CD14-positive monocyte (primary cell): ENCODE results near the gene SLC24A4. TPM values are rescaled to one million over a fixed set of nuclear protein-coding genes. Genes with fewer than 3 reads are reported as not detected.

Experiments
- DNase-seq, 3 donors: peaks; one replicate each; pipeline ENCODE4 v3.0.0-alpha.2; 2011 to 2022
- H2AFZ ChIP-seq: 2 replicates; pipeline ENCODE4 v1.6.0; 2012; ENCODE audit warnings: mild to moderate bottlenecking, low read depth, low read length, inconsistent platforms; ENCODE audit not compliant: insufficient read depth, poor library complexity, severe bottlenecking
- H3K27ac ChIP-seq, 2 donors: 1 replicate in 1 of 2; 2 replicates in 1 of 2; pipeline ENCODE4 v1.5.1; 2012 to 2013; ENCODE audit warnings: low read length in 2 of 2, control low read depth in 1 of 2, inconsistent platforms in 1 of 2, low read depth in 1 of 2, mild to moderate bottlenecking in 1 of 2
- H3K27me3 ChIP-seq, 2 donors: one replicate each; pipeline versions ENCODE4 v1.6.0 to v1.6.1; 2011 to 2013; ENCODE audit warnings: low read length in 2 of 2; ENCODE audit not compliant: control insufficient read depth in 2 of 2, insufficient read depth in 2 of 2
- H3K36me3 ChIP-seq, 2 donors: replicated peaks in 1 of 2; 1 replicate in 1 of 2; 2 replicates in 1 of 2; pipeline versions ENCODE4 v1.5.1 to v1.6.1; 2012 to 2013; ENCODE audit warnings: low read length in 2 of 2, control low read depth in 1 of 2, inconsistent platforms in 1 of 2, mild to moderate bottlenecking in 1 of 2; ENCODE audit not compliant: insufficient read depth in 2 of 2, control insufficient read depth in 1 of 2
- H3K4me1 ChIP-seq, 2 donors: 1 replicate in 1 of 2; 2 replicates in 1 of 2; pipeline versions ENCODE4 v1.5.1 to v1.6.1; 2012 to 2013; ENCODE audit warnings: low read length in 2 of 2, control low read depth in 1 of 2, inconsistent platforms in 1 of 2, mild to moderate bottlenecking in 1 of 2, moderate library complexity in 1 of 2; ENCODE audit not compliant: insufficient read depth in 2 of 2, control insufficient read depth in 1 of 2
- H3K4me2 ChIP-seq: replicated peaks from 2 replicates; pipeline ENCODE3; 2012; ENCODE audit warnings: low read length, moderate library complexity, mild to moderate bottlenecking; ENCODE audit not compliant: poor library complexity, severe bottlenecking; ENCODE audit errors: extremely low read depth
- H3K4me3 ChIP-seq, 3 experiments: fragments of 200-600 bp in 1 of 3; sonication (generic) in 1 of 3; replicated peaks in 1 of 3; 1 replicate in 2 of 3; 2 replicates in 1 of 3; pipeline ENCODE4 v1.5.1; 2011 to 2013; ENCODE audit warnings: low read length in 3 of 3, mild to moderate bottlenecking in 3 of 3, control low read depth in 2 of 3, low read depth in 2 of 3, inconsistent platforms in 1 of 3, moderate library complexity in 1 of 3
- H3K79me2 ChIP-seq: 2 replicates; pipeline ENCODE4 v1.6.0; 2012; ENCODE audit warnings: mild to moderate bottlenecking, control low read depth, inconsistent platforms, low read length, moderate library complexity; ENCODE audit not compliant: insufficient read depth
- H3K9ac ChIP-seq: 2 replicates; pipeline ENCODE4 v1.6.0; 2017; ENCODE audit warnings: low read length, mild to moderate bottlenecking; ENCODE audit not compliant: insufficient read depth, poor library complexity, severe bottlenecking
- H3K9me3 ChIP-seq, 2 donors: replicated peaks in 1 of 2; 1 replicate in 1 of 2; 2 replicates in 1 of 2; pipeline versions ENCODE4 v1.5.1 to v1.6.1; 2012 to 2013; ENCODE audit warnings: low read length in 2 of 2, control low read depth in 1 of 2; ENCODE audit not compliant: control insufficient read depth in 1 of 2, insufficient read depth in 1 of 2
- H4K20me1 ChIP-seq: 2 replicates; pipeline ENCODE4 v1.6.0; 2012; ENCODE audit warnings: mild to moderate bottlenecking, low read length, control low read depth, moderate library complexity; ENCODE audit not compliant: insufficient read depth
- H3K27ac Mint-ChIP-seq, 7 donors: one replicate each; pipeline ENCODE4 v1.8.0; 2020; ENCODE audit warnings: mild to moderate bottlenecking in 7 of 7, mixed read lengths in 7 of 7, moderate library complexity in 6 of 7, inconsistent platforms in 2 of 7
- H3K27me3 Mint-ChIP-seq, 3 donors: one replicate each; pipeline ENCODE4 v1.8.0; 2021 to 2022; ENCODE audit warnings: low read depth in 3 of 3, mild to moderate bottlenecking in 3 of 3, mixed read lengths in 3 of 3, moderate library complexity in 3 of 3, inconsistent platforms in 1 of 3
- H3K36me3 Mint-ChIP-seq, 2 donors: one replicate each; pipeline ENCODE4 v1.8.0; 2020; ENCODE audit warnings: mixed read lengths in 2 of 2, inconsistent platforms in 1 of 2, mild to moderate bottlenecking in 1 of 2
- H3K4me1 Mint-ChIP-seq: one replicate; pipeline ENCODE4 v1.8.0; 2020; ENCODE audit warnings: mild to moderate bottlenecking, mixed read lengths
- H3K4me3 Mint-ChIP-seq, 2 donors: one replicate each; pipeline ENCODE4 v1.8.0; 2020; ENCODE audit warnings: mild to moderate bottlenecking in 2 of 2, mixed read lengths in 2 of 2, moderate library complexity in 1 of 2
- H3K9me3 Mint-ChIP-seq, 7 donors: one replicate each; pipeline ENCODE4 v1.8.0; 2020 to 2022; ENCODE audit warnings: mixed read lengths in 7 of 7, mild to moderate bottlenecking in 6 of 7, moderate library complexity in 6 of 7, inconsistent platforms in 2 of 7
- WGBS: methylation state at CpG from one replicate; pipeline ENCODE4 v1.1.5; 2013; ENCODE audit warnings: missing lambda C conversion rate; ENCODE audit not compliant: insufficient coverage; 5-methylcytosine and 5-hydroxymethylcytosine counted together
- intact Hi-C, 2 donors: fragments of 100-400 bp; cut with micrococcal nuclease; formaldehyde crosslinking; loops; one replicate each; pipeline versions ENCODE4 v1.15.0 to v1.15.1; 2023
- polyA plus RNA-seq, 3 donors: library from polyadenylated mRNA; depleted of rRNA in 1 of 3; unstranded in 2 of 3; stranded (reverse) in 1 of 3; fragments of 300-500 nt in 2 of 3; fragments of >200 nt in 1 of 3; fragmentation: Illumina TruSeq in 2 of 3; gene quantifications; 1 replicate in 2 of 3; 2 replicates in 1 of 3; pipeline ENCODE4 v1.2.3, GENCODE V29; 2012 to 2021
- TF ChIP-seq, protein P1 (sequence below): fragments of 200-600 bp; IDR thresholded peaks from one replicate; pipeline ENCODE4 v1.8.0; 2022; ENCODE audit warnings: antibody characterized with exemption, mild to moderate bottlenecking

Gene SLC24A4
- polyA plus RNA-seq, 3 donors, result 20.0 to 41.9 (median 26.5) TPM

DNA sequence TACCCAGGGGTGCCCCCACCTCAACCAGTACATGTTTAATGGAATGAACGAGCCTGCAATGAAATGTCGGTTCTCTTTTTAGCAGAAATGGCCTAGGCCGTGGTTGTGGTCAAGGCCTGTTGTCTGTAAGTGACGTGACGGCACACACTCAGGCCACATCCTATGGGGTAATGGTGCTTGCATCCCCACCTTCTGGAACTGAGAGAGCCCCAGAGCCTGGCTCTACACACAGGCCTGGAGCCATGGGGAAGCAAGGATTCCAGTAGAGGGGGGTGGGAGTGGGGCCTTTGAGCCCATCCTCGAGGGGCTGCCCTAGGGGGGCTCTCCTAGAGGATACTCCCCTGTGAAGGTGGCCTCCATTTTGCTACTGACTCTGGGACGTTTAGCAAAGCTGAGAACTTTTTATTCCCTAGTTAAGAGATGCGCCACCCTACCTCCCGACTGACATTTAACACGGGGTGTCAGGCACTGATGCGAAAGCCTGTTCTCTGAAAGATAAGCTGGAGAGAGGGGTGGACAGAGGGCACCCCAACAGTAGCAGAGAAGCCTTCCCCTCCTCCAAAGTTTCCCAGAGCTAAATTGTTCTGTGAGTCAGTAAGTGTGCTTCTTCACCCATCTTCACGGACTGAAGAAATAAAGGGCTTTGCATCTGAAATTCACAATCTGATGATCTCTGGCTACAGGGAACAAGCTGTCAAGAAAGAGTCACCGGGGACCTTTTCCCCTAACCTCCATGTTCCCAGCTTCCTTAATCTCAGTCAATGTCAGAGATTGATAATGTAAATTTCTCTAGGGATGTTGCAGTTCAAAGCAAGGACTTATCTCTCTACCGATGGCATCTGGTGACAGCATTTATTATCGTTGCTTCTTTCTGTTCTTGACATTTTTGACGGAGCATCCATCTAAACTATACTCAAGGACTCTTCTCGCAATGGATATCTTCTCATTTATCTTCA lies 197.4 kb downstream of the SLC24A4 start:
- H3K27ac ChIP-seq, result peak overlapping the region; percentile 2 to 75
- H3K4me2 ChIP-seq, result peak overlapping the region; percentile 14
- H3K27me3 ChIP-seq, result no peaks in the 10 kb centered on the region
- WGBS, result 66% methylated on average over 6 of the region's 17 CpGs
- Mint-ChIP-seq H3K27me3 (peaks cover 9 to 15% (median 12%) of the 10 kb centered on the region in 3 donors), H3K36me3 (peaks cover 72 to 73% of the 10 kb centered on the region in 2 donors), H3K27ac (peak overlapping the region; percentile 62 to 92 (median 85)), H3K9me3 (peaks cover 0 to 4% (median 0%) of the 10 kb centered on the region in 7 donors), H3K4me3 (peak overlapping the region in 1 of 2 donors; percentile 39), H3K4me1 (peaks cover 94% of the 10 kb centered on the region)
- TF ChIP-seq, protein P1, sequence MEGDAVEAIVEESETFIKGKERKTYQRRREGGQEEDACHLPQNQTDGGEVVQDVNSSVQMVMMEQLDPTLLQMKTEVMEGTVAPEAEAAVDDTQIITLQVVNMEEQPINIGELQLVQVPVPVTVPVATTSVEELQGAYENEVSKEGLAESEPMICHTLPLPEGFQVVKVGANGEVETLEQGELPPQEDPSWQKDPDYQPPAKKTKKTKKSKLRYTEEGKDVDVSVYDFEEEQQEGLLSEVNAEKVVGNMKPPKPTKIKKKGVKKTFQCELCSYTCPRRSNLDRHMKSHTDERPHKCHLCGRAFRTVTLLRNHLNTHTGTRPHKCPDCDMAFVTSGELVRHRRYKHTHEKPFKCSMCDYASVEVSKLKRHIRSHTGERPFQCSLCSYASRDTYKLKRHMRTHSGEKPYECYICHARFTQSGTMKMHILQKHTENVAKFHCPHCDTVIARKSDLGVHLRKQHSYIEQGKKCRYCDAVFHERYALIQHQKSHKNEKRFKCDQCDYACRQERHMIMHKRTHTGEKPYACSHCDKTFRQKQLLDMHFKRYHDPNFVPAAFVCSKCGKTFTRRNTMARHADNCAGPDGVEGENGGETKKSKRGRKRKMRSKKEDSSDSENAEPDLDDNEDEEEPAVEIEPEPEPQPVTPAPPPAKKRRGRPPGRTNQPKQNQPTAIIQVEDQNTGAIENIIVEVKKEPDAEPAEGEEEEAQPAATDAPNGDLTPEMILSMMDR, result no peak
- peak overlapping the region in 1 of 3 experiments; percentile 12 for H3K4me3 ChIP-seq
- H3K9ac ChIP-seq, result no peak overlapping the region
- H3K36me3 ChIP-seq, result peaks cover 4 to 36% of the 10 kb centered on the region in 2 donors
- peaks cover 52 to 88% of the 10 kb centered on the region in 2 donors for H3K4me1 ChIP-seq
- peaks cover 100% of the 10 kb centered on the region for H3K79me2 ChIP-seq
- peak; percentile 54 to 77 (median 69) for DNase-seq
- no peak overlapping the region for H2AFZ ChIP-seq
- intact Hi-C loops, result loop anchor here in 1 of 2 donors (1.0 kb wide), 1 partner anchor 43 kb away; no protein-coding TSS in a partner anchor
- no peaks in the 10 kb centered on the region for H3K9me3 ChIP-seq
- peaks cover 100% of the 10 kb centered on the region for H4K20me1 ChIP-seq

DNA sequence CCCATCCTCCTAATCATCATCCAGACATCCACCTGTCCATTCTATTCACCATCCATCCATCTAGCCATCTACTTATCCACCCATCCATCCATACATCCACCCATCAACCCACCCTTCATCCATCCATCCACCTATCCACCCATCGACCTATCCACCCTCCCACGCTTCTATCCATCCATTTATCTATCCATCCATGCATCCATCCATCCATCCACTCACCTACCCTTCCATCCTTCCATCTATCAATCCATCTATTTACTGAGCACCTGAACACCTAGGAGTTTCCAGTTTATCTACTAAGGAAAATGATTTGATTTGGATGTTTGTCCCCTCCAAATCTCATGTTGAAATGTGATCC lies 198.1 kb downstream of the SLC24A4 start:
- H3K9ac ChIP-seq, result no peak overlapping the region
- H3K27me3 Mint-ChIP-seq, result peaks cover 6 to 15% (median 12%) of the 10 kb centered on the region in 3 donors
- H3K27me3 ChIP-seq, result no peaks in the 10 kb centered on the region
- peaks cover 0 to 4% (median 0%) of the 10 kb centered on the region in 7 donors for H3K9me3 Mint-ChIP-seq
- no peak overlapping the region for H3K4me2 ChIP-seq
- peaks cover 100% of the 10 kb centered on the region for H3K79me2 ChIP-seq
- H2AFZ ChIP-seq, result no peak overlapping the region
- peaks cover 88% of the 10 kb centered on the region for H3K4me1 Mint-ChIP-seq
- peaks cover 48 to 85% of the 10 kb centered on the region in 2 donors for H3K4me1 ChIP-seq
- DNase-seq, result no peak
- no peak overlapping the region for H3K4me3 Mint-ChIP-seq
- H3K27ac Mint-ChIP-seq, result no peak overlapping the region
- intact Hi-C loops, result no loop called here
- H4K20me1 ChIP-seq, result peaks cover 100% of the 10 kb centered on the region
- TF ChIP-seq, protein P1, result no peak
- H3K36me3 Mint-ChIP-seq, result peaks cover 69 to 73% of the 10 kb centered on the region in 2 donors
- no peak overlapping the region for H3K4me3 ChIP-seq
- peaks cover 4 to 36% of the 10 kb centered on the region in 2 donors for H3K36me3 ChIP-seq
- 95% methylated on average over 2 of the region's 2 CpGs for WGBS
- no peaks in the 10 kb centered on the region for H3K9me3 ChIP-seq
- no peak overlapping the region for H3K27ac ChIP-seq
